Measurements from ENCODE around the gene ARAF.

The ARAF gene

DNA sequence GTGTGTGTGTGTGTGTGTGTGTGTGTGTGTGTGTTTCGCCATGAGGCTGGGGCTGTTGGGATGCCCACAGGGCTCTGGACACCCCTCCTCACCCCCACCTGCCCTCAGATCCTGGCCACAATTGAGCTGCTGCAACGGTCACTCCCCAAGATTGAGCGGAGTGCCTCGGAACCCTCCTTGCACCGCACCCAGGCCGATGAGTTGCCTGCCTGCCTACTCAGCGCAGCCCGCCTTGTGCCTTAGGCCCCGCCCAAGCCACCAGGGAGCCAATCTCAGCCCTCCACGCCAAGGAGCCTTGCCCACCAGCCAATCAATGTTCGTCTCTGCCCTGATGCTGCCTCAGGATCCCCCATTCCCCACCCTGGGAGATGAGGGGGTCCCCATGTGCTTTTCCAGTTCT, 10.2 kb downstream of the ARAF start:
- no peaks in the 10 kb centered on the region for H3K4me1 ChIP-seq
- no peaks in the 10 kb centered on the region for H3K27me3 ChIP-seq (ENCODE audit: control insufficient read depth, insufficient read depth, low read length)
- H3K4me3 ChIP-seq (ENCODE audit: low read depth, low read length) = no peak overlapping the region
- H3K36me3 ChIP-seq (ENCODE audit: control insufficient read depth, insufficient read depth, low read length) = no peaks in the 10 kb centered on the region
- TF ChIP-seq, protein P1, sequence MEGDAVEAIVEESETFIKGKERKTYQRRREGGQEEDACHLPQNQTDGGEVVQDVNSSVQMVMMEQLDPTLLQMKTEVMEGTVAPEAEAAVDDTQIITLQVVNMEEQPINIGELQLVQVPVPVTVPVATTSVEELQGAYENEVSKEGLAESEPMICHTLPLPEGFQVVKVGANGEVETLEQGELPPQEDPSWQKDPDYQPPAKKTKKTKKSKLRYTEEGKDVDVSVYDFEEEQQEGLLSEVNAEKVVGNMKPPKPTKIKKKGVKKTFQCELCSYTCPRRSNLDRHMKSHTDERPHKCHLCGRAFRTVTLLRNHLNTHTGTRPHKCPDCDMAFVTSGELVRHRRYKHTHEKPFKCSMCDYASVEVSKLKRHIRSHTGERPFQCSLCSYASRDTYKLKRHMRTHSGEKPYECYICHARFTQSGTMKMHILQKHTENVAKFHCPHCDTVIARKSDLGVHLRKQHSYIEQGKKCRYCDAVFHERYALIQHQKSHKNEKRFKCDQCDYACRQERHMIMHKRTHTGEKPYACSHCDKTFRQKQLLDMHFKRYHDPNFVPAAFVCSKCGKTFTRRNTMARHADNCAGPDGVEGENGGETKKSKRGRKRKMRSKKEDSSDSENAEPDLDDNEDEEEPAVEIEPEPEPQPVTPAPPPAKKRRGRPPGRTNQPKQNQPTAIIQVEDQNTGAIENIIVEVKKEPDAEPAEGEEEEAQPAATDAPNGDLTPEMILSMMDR (IDR thresholded peaks at IDR 0.05) = no peak
- no peak overlapping the region for H2AFZ ChIP-seq
- H3K4me2 ChIP-seq (ENCODE audit: low read length) = no peak overlapping the region
- H3K9me3 ChIP-seq (ENCODE audit: control insufficient read depth, low read length) = no peaks in the 10 kb centered on the region
- H3K9ac ChIP-seq = no peak overlapping the region
- no peaks in the 10 kb centered on the region for H3K79me2 ChIP-seq
- no peak overlapping the region for H3K27ac ChIP-seq

DNA sequence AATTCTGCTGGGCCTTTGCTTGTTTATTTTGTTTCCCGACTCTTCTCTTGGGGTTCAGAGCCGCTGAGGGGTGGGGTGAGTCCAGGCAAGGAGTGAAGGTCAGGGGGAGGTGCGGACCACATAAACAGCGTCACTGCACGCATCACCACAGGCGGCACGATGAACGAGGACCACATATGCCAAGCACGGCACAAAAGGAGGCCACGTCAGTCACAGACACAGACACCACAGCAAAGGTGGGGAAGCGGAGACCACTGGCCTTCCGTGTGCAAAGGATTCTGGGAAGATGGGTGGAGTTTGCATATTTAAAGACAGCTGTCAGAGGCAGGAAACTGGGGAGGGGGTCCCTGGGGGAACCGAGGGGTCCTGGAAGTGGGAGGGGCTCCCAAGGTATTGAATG, 10.9 kb downstream of the ARAF start:
- TF ChIP-seq, protein P1 (IDR thresholded peaks at IDR 0.05) = no peak
- Histone ChIP-seq H3K36me3 (ENCODE audit: control insufficient read depth, insufficient read depth, low read length) (no peaks in the 10 kb centered on the region), H2AFZ (no peak overlapping the region), H3K27ac (no peak overlapping the region), H3K9ac (no peak overlapping the region), H3K4me1 (no peaks in the 10 kb centered on the region), H3K79me2 (no peaks in the 10 kb centered on the region), H3K4me2 (ENCODE audit: low read length) (no peak overlapping the region), H3K4me3 (ENCODE audit: low read depth, low read length) (no peak overlapping the region), H3K27me3 (ENCODE audit: control insufficient read depth, insufficient read depth, low read length) (no peaks in the 10 kb centered on the region), H3K9me3 (ENCODE audit: control insufficient read depth, low read length) (no peaks in the 10 kb centered on the region)

DNA sequence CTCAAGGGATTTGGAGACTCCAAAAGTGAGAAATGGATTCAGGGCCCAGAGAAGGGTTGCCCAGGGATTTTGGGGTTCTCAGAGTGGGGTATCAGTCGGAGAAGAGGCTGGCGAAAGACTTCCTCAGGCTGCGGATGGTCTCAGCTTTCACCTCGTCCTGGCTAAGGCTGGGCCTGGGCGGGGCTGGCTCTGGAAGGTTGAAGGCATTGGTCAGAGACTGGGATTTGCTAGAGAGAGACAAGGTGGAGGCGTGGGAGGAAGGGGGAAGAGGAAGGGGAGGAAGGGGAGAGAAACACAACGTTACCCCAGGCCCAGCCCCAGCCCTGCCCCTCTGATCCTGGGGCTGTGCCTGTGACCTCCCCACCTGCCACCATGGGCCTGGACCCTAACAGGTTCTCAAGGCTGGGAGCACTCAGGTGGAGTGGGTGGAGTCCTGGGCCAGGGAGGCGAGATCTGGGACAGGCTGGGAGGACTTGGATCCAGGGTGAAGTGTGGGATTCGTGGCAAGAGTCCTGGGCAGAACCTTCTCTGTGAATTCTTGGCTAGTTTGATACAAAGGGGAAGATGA, 11.9 kb downstream of the ARAF start:
- no peaks in the 10 kb centered on the region for H3K36me3 ChIP-seq (ENCODE audit: control insufficient read depth, insufficient read depth, low read length)
- no peaks in the 10 kb centered on the region for H3K4me1 ChIP-seq
- no peak overlapping the region for H3K4me3 ChIP-seq (ENCODE audit: low read depth, low read length)
- no peak overlapping the region for H3K4me2 ChIP-seq (ENCODE audit: low read length)
- no peak overlapping the region for H2AFZ ChIP-seq
- H3K9me3 ChIP-seq (ENCODE audit: control insufficient read depth, low read length) = no peaks in the 10 kb centered on the region
- H3K79me2 ChIP-seq = no peaks in the 10 kb centered on the region
- TF ChIP-seq, protein P1 (IDR thresholded peaks at IDR 0.05) = no peak
- H3K27ac ChIP-seq = no peak overlapping the region
- H3K9ac ChIP-seq = no peak overlapping the region
- H3K27me3 ChIP-seq (ENCODE audit: control insufficient read depth, insufficient read depth, low read length) = no peaks in the 10 kb centered on the region

DNA sequence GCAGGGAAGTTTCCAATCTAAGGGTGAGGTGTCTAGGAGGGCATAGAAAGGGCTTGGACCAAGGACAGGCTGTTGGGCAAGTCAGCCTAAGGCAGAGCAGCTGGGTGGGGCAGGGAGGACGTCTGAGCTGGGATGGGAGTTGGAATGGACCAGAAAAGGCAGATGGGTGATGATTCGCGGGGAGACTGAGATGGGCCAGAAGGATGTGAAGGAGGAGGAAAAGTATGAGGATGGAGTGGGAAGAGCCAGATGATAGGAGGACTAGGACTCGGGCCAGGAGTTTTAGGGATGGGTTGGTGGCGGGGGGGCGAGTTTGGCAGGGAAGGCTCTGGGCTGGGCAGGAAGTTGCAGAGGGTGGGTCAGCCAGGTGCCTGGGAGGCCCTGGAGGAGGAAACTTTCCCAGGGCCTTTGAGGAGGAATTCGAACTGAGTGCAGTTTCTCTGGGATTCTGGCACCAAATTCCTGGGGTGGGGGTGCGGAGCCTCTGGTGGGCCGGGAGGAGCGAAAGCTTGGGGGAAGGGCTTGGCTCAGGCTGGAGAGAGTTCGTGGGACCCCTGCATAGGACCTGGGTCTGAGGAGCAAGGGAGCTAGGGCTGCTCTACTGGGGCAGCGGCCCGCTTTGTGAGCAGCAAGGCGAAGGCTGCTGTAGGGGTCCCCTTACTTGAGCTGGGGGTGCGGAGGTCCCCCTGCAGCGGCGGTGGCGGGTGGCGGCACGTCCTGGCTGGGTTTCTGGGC, 12.5 kb downstream of the ARAF start:
- no peaks in the 10 kb centered on the region for H3K4me1 ChIP-seq
- TF ChIP-seq, protein P1 (IDR thresholded peaks at IDR 0.05) = no peak
- H3K36me3 ChIP-seq (ENCODE audit: control insufficient read depth, insufficient read depth, low read length) = no peaks in the 10 kb centered on the region
- no peak overlapping the region for H3K4me3 ChIP-seq (ENCODE audit: low read depth, low read length)
- H3K79me2 ChIP-seq = no peaks in the 10 kb centered on the region
- H3K27me3 ChIP-seq (ENCODE audit: control insufficient read depth, insufficient read depth, low read length) = no peaks in the 10 kb centered on the region
- H3K4me2 ChIP-seq (ENCODE audit: low read length) = no peak overlapping the region
- H3K27ac ChIP-seq = no peak overlapping the region
- H3K9me3 ChIP-seq (ENCODE audit: control insufficient read depth, low read length) = no peaks in the 10 kb centered on the region
- H3K9ac ChIP-seq = no peak overlapping the region
- no peak overlapping the region for H2AFZ ChIP-seq

DNA sequence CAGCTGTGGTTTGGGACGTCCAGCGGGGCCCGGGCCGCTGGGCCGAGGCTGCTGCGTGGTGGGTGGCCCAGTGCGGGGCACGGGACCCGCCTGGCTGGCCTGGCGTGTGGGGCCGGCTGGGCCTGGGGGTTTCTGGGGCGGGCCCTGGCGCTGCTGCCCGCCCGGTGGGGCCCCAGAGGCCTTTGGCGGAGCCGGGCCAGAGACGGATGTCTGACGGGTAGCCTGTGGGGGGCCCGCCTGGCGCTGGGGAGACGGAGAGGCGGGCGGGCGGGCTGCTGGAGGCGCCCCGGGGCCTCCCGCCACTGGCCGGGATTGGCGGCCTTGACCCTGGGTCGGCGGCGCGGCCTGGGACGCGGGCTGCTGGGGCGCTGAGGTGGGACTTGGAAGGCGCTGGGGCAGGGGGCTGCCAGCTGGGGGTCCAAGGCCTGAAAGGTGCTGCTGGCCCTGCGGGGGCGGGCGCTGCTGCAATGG, 13.1 kb downstream of the ARAF start:
- no peak overlapping the region for H3K4me3 ChIP-seq (ENCODE audit: low read depth, low read length)
- H3K79me2 ChIP-seq = no peaks in the 10 kb centered on the region
- H3K4me2 ChIP-seq (ENCODE audit: low read length) = no peak overlapping the region
- TF ChIP-seq, protein P1 (IDR thresholded peaks at IDR 0.05) = no peak
- no peak overlapping the region for H3K9ac ChIP-seq
- no peaks in the 10 kb centered on the region for H3K9me3 ChIP-seq (ENCODE audit: control insufficient read depth, low read length)
- H2AFZ ChIP-seq = no peak overlapping the region
- no peaks in the 10 kb centered on the region for H3K27me3 ChIP-seq (ENCODE audit: control insufficient read depth, insufficient read depth, low read length)
- no peaks in the 10 kb centered on the region for H3K4me1 ChIP-seq
- H3K27ac ChIP-seq = no peak overlapping the region
- no peaks in the 10 kb centered on the region for H3K36me3 ChIP-seq (ENCODE audit: control insufficient read depth, insufficient read depth, low read length)

Data from parathyroid adenoma (tissue), 2 donors.